ENCODE measurements around the gene FAM171A2.
A peak's percentile ranks its signal among the peaks of the same experiment; 100 is the strongest.
"Not testable (repeated sequence)": the region's sequence is repeated elsewhere in the genome, so short reads cannot be mapped to it uniquely, and the experiment has no call there.

FAM171A2 gene

DNA sequence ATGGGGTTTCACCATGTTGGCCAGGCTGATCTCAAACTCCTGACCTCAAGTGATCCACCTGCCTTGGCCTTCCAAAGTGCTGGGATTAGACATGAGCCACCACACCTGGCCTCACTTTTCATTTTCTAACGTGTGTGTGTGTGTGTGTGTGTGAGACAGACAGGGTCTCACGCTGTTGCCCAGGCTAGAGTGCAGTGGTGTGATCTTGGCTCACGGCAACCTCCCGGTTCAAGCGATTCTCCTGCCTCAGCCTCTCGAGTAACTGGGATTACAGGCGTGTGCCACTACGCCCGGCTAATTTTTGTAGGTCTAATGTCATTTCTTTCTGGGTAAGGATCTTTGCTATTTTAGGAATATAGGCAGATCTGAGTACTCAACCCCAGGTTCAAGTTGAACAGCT lies 30.5 kb upstream of the FAM171A2 start:
- not testable (repeated sequence) for H3K9me3 ChIP-seq (ENCODE audit: control insufficient read depth, insufficient read depth, low read depth, low read length); H3K27me3 ChIP-seq (ENCODE audit: control insufficient read depth, insufficient read depth, low read length); H3K27ac ChIP-seq (ENCODE audit: low read depth, low read length); H3K4me1 ChIP-seq (ENCODE audit: control insufficient read depth, insufficient read depth, low read length); H3K4me3 ChIP-seq (ENCODE audit: low read depth, low read length); H3K9ac ChIP-seq (ENCODE audit: low read length)
- H3K36me3 ChIP-seq (ENCODE audit: control insufficient read depth, insufficient read depth, low read length), result peaks cover 25% of the 10 kb centered on the region

DNA sequence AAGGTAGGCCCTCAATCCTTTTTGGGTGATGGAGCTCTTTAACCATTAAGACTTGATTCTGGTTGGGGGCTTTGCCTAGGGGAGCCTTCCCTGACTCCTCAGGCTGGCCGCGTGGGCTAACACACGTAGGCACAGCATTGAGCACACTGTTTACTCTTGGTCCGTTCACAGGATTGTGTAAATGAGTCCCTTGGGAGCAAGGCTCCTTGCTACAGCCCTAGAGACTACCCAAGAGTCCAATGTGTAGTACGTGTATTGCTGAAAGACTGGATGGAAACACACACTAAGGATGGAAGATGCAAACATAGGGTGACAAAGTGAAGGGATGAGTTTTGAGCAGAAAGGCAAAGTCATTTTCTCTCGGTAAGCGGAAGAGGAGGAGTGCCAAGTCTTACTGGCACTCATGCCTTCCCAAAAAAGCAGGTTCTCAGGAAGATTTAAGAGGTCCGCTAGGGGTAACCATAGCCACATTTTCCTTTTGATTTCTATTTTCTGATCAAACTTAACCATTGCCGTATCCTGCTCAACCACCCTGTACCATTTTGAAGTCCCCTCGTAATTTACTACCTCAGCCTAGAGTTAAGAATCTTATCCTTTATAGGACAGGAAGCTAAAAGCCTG lies 26.7 kb upstream of the FAM171A2 start:
- H3K9me3 ChIP-seq (ENCODE audit: control insufficient read depth, insufficient read depth, low read depth, low read length), result no peaks in the 10 kb centered on the region
- H3K27ac ChIP-seq (ENCODE audit: low read depth, low read length), result no peak overlapping the region
- no peak overlapping the region for H3K4me3 ChIP-seq (ENCODE audit: low read depth, low read length)
- H3K27me3 ChIP-seq (ENCODE audit: control insufficient read depth, insufficient read depth, low read length), result peaks cover 11% of the 10 kb centered on the region; the same call in 1 of the 2 replicates
- no peak overlapping the region for H3K9ac ChIP-seq (ENCODE audit: low read length)
- H3K4me1 ChIP-seq (ENCODE audit: control insufficient read depth, insufficient read depth, low read length), result 0 out of 2 replicates have a peak, but pooled peaks cover 4% of the 10 kb centered on the region
- no peaks in the 10 kb centered on the region for H3K36me3 ChIP-seq (ENCODE audit: control insufficient read depth, insufficient read depth, low read length)

DNA sequence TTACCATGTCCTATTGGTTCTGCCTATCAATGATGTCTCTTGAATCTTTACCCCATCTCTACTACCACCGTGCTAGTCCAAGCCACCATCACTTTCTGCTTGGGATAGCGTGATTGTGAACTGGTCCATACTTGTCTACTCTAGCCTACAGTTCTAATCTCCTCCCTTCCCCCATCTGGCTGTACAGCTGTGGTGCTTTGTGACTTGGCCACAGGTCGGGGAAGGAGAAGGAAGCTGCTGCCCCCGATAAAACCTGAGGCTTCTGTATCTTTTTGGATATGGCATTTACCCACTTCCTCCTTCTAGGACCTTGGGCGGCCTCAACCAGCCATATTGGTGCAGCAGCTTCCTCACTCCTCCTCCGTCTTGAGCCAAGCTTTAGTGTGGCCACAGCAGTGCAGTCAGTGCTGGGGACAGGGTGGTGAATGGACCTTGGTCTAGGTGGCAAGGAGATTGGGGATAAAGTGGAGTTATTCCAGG lies 26.1 kb upstream of the FAM171A2 start:
- Histone ChIP-seq H3K9ac (ENCODE audit: low read length) (no peak overlapping the region), H3K27me3 (ENCODE audit: control insufficient read depth, insufficient read depth, low read length) (peaks cover 15% of the 10 kb centered on the region), H3K4me1 (ENCODE audit: control insufficient read depth, insufficient read depth, low read length) (peaks cover 8% of the 10 kb centered on the region), H3K4me3 (ENCODE audit: low read depth, low read length) (no peak overlapping the region), H3K9me3 (ENCODE audit: control insufficient read depth, insufficient read depth, low read depth, low read length) (no peaks in the 10 kb centered on the region), H3K27ac (ENCODE audit: low read depth, low read length) (no peak overlapping the region), H3K36me3 (ENCODE audit: control insufficient read depth, insufficient read depth, low read length) (no peaks in the 10 kb centered on the region)

DNA sequence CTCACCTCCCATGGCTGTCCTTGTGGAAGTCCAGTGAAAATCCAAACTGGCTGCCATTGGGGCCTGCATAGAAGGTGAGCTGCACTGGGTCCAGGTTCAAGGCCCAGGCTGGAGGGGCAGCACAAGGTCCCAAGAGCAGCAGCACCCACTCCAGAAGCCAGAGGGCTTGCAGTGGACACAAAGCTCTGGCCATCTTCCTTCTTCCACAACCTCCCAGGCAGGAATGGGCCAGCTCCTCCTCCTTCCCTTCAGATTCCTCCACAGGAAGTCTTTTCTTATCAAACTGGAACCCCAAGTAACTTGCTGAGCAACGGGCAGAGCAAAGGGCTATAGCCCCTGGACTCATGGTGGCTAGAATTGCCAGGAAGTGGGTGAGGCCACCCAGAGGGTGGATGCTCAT lies 25.6 kb upstream of the FAM171A2 start, which contains the start of gene ITGA2B:
Gene ITGA2B (minus strand): TSS at position 369 of the 400 bp plus-strand sequence. CDS start 176 bp downstream, at position 193.
- H3K27ac ChIP-seq (ENCODE audit: low read depth, low read length), result no peak within 1 kb of the TSS
- peaks cover 13% of the 10 kb centered on the region for H3K4me1 ChIP-seq (ENCODE audit: control insufficient read depth, insufficient read depth, low read length)

DNA sequence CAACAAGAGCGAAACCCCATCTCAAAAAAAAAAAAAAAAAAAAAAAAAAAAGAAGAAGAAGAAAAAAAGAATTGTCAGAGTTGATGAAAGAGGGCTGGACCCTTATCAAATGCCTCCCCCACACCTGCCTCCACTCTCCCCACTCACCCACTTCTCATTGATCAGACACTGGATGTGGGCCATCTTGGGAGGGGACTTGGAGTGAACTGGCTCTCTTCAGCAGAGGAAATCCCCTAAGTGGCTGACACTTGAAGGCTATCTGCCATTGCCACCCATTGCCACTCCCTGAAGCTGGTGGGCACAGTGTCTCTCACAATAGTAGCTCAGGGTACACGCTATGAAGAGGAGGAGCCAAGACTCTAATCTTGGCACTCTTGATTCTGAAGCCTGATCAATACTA lies 24.2 kb upstream of the FAM171A2 start:
- H3K9ac ChIP-seq (ENCODE audit: low read length), result no peak overlapping the region
- no peaks in the 10 kb centered on the region for H3K36me3 ChIP-seq (ENCODE audit: control insufficient read depth, insufficient read depth, low read length)
- H3K27ac ChIP-seq (ENCODE audit: low read depth, low read length), result no peak overlapping the region
- no peak overlapping the region for H3K4me3 ChIP-seq (ENCODE audit: low read depth, low read length)
- H3K27me3 ChIP-seq (ENCODE audit: control insufficient read depth, insufficient read depth, low read length), result peaks cover 34% of the 10 kb centered on the region
- peaks cover 10% of the 10 kb centered on the region for H3K4me1 ChIP-seq (ENCODE audit: control insufficient read depth, insufficient read depth, low read length)
- H3K9me3 ChIP-seq (ENCODE audit: control insufficient read depth, insufficient read depth, low read depth, low read length), result no peaks in the 10 kb centered on the region

More for the DNA sequence above, 25.6 kb upstream of the FAM171A2 start, which contains the start of gene ITGA2B:
- no peak within 1 kb of the TSS for H3K4me3 ChIP-seq (ENCODE audit: low read depth, low read length)
- no peak within 1 kb of the TSS for H3K9ac ChIP-seq (ENCODE audit: low read length)
- peaks cover 20% of the 10 kb centered on the region for H3K27me3 ChIP-seq (ENCODE audit: control insufficient read depth, insufficient read depth, low read length)
- H3K9me3 ChIP-seq (ENCODE audit: control insufficient read depth, insufficient read depth, low read depth, low read length), result no peaks in the 10 kb centered on the region
- H3K36me3 ChIP-seq (ENCODE audit: control insufficient read depth, insufficient read depth, low read length), result no peaks in the 10 kb centered on the region

DNA sequence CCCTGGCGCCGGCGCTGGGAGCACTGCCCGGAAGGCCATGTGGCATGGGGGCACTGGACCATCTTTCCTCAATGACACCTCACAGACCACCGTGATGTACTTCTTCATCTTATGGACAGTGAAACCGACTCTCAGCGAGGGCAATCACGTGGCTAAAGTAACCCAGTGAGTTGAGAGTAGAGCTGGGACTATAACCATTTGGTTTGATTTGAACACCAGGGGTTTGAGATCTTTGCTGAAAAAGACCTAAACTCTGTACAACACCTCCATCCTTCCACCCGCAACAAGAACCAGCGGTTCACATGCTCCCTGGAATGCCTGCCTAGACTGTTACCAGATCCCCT lies 22.5 kb upstream of the FAM171A2 start:
- H3K27ac ChIP-seq (ENCODE audit: low read depth, low read length), result no peak overlapping the region
- H3K27me3 ChIP-seq (ENCODE audit: control insufficient read depth, insufficient read depth, low read length), result peaks cover 36% of the 10 kb centered on the region
- H3K9ac ChIP-seq (ENCODE audit: low read length), result no peak overlapping the region
- no peaks in the 10 kb centered on the region for H3K9me3 ChIP-seq (ENCODE audit: control insufficient read depth, insufficient read depth, low read depth, low read length)
- H3K4me1 ChIP-seq (ENCODE audit: control insufficient read depth, insufficient read depth, low read length), result peaks cover 10% of the 10 kb centered on the region
- peak overlapping the region; percentile 77 for H3K4me3 ChIP-seq (ENCODE audit: low read depth, low read length)
- H3K36me3 ChIP-seq (ENCODE audit: control insufficient read depth, insufficient read depth, low read length), result no peaks in the 10 kb centered on the region

DNA sequence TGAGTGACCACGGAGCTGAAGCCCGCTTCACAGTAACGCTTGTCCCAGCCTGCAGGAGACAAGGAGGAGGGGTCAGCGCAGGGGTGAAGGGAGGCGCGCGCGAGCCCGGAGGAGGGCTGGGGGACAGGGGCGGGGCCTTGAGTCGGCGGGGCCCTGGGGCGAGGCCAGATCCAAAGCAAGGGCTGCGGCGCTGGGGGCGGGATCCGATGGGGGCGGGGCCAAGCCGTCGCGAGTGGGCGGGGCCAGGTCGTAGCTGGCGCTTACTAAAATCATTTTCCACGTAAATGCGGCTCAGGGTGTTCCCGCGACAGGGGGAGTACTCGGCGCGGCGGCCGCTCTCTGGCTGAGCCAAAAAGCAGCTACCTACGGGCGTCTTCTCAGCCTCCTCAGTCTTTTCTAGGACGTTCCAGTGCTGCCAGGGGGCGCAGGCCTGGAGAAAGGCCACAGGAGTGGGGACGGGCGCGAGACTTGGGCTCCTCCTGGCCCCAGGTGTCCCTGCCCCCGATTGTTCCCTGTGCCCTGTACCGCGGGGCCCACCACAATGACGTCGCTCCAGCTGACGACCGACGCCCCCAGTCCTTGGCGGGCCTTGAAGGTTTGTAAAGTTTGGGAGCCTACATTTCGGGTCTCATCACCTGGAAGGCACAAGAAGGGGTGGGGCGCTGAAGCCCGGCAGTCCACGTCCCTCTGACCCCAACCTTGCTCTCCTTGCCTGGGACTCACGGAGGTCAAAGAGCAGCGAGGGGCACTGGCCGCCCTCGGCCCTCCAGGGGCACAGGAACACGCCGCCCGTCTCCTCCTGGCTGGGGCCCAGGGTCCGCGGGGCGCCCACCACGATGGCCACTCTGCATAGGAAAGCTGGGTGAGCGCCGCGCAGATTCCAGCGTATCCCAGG lies 21.9 kb upstream of the FAM171A2 start:
- Histone ChIP-seq H3K27me3 (ENCODE audit: control insufficient read depth, insufficient read depth, low read length) (peaks cover 36% of the 10 kb centered on the region), H3K9me3 (ENCODE audit: control insufficient read depth, insufficient read depth, low read depth, low read length) (no peaks in the 10 kb centered on the region), H3K27ac (ENCODE audit: low read depth, low read length) (no peak overlapping the region), H3K4me3 (ENCODE audit: low read depth, low read length) (peak overlapping the region; percentile 77), H3K4me1 (ENCODE audit: control insufficient read depth, insufficient read depth, low read length) (peaks cover 10% of the 10 kb centered on the region), H3K36me3 (ENCODE audit: control insufficient read depth, insufficient read depth, low read length) (no peaks in the 10 kb centered on the region), H3K9ac (ENCODE audit: low read length) (peak overlapping the region; percentile 56)

DNA sequence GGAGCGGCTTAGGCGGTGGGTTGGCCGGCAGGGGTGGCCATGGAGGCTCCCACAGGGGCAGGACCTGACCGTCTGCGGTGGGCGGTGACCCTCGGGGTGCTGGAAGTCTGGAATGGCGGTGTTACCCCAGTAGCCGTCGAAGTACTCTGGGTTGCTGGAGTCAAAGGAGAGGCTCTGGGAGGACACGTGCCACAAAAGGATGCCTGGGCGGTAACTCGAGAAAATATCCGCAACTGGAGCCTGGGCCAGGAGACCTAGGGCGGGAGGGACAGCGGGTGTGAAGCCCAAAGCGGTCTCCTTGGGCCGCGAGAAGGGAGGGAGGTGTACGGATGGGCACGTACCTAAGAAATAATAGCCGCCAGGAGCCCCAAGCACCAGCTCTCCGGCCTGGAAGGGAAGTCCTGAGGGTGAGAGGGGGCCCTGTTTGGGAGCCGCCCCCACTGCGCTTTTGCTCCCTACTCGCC lies 21.2 kb upstream of the FAM171A2 start:
- Histone ChIP-seq H3K9me3 (ENCODE audit: control insufficient read depth, insufficient read depth, low read depth, low read length) (no peaks in the 10 kb centered on the region), H3K27ac (ENCODE audit: low read depth, low read length) (no peak overlapping the region), H3K4me3 (ENCODE audit: low read depth, low read length) (peak overlapping the region; percentile 77), H3K27me3 (ENCODE audit: control insufficient read depth, insufficient read depth, low read length) (peaks cover 36% of the 10 kb centered on the region), H3K9ac (ENCODE audit: low read length) (peak overlapping the region; percentile 50), H3K4me1 (ENCODE audit: control insufficient read depth, insufficient read depth, low read length) (peaks cover 10% of the 10 kb centered on the region), H3K36me3 (ENCODE audit: control insufficient read depth, insufficient read depth, low read length) (no peaks in the 10 kb centered on the region)

DNA sequence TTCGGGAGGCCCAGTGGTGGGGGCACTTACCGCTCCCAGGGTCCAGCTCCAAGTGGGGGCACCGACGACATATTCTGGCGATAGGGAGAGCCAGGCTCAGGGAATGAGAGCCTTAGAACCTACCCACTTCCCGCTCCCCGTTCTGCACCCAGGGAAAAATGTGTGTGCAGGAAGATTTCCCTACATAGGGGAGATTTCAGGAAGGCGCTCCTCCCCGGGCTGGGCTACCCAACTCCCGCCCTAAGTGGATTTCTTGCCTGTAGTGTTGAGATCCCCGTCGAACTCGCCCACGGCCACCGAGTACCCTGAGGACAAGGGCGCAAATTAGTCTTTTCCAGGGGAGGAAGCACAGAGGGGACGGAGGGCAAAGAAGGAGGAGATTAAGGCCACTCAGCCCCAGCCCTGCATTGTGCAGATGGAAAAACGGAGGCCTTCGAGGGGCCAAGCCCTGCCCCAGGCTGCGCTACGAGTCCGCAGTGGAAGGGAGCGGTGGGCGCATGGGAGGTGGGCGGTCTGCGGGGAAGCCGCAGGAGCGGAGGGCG lies 20.7 kb upstream of the FAM171A2 start:
- no peaks in the 10 kb centered on the region for H3K36me3 ChIP-seq (ENCODE audit: control insufficient read depth, insufficient read depth, low read length)
- no peak overlapping the region for H3K27ac ChIP-seq (ENCODE audit: low read depth, low read length)
- peak overlapping the region; percentile 77 for H3K4me3 ChIP-seq (ENCODE audit: low read depth, low read length)
- peaks cover 10% of the 10 kb centered on the region for H3K4me1 ChIP-seq (ENCODE audit: control insufficient read depth, insufficient read depth, low read length)
- no peaks in the 10 kb centered on the region for H3K9me3 ChIP-seq (ENCODE audit: control insufficient read depth, insufficient read depth, low read depth, low read length)
- H3K9ac ChIP-seq (ENCODE audit: low read length), result peak overlapping the region; percentile 50
- H3K27me3 ChIP-seq (ENCODE audit: control insufficient read depth, insufficient read depth, low read length), result peaks cover 36% of the 10 kb centered on the region

DNA sequence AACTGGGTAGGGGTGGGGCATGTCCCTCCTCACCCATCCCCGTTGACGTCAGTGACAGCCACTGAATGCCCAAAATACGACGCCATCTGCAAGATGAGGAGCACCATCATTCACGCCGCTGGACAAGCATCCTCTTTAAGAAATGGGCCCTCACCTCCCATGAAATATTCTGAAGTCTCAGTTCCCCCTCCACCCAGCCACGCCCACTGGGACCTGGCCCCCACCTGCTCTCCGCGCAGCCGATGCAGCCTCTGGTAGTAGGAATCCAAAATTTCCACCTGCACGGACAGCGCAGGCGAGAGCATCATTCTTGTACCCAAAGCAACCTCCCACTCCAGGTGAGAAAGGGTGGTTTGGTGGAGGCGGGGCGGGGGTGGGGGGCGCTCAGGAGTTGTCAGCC lies 20.2 kb upstream of the FAM171A2 start:
- Histone ChIP-seq H3K4me3 (ENCODE audit: low read depth, low read length) (no peak overlapping the region), H3K9ac (ENCODE audit: low read length) (no peak overlapping the region), H3K9me3 (ENCODE audit: control insufficient read depth, insufficient read depth, low read depth, low read length) (no peaks in the 10 kb centered on the region), H3K36me3 (ENCODE audit: control insufficient read depth, insufficient read depth, low read length) (no peaks in the 10 kb centered on the region), H3K27ac (ENCODE audit: low read depth, low read length) (no peak overlapping the region), H3K27me3 (ENCODE audit: control insufficient read depth, insufficient read depth, low read length) (peaks cover 36% of the 10 kb centered on the region), H3K4me1 (ENCODE audit: control insufficient read depth, insufficient read depth, low read length) (peaks cover 10% of the 10 kb centered on the region)

DNA sequence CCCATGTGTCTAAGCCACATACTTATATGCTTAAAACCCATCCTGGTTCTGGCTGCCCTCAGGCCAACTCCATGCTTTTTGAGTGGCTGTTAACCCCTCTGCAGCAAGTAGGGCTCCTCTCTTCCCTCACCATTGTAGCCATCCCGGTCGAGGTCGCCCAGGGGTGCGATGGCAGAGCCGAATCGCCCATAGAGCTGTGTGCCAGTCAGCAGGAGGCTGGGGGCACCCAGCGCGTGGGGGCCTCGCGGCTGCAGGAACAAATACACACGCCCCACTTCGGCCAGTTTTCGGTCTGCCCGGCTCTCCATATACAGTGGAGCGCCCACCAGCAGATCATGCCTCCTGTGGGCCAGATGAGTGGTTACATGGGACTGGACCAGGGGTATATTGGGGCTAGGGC lies 19.7 kb upstream of the FAM171A2 start:
- H3K9me3 ChIP-seq (ENCODE audit: control insufficient read depth, insufficient read depth, low read depth, low read length), result no peaks in the 10 kb centered on the region
- H3K4me3 ChIP-seq (ENCODE audit: low read depth, low read length), result no peak overlapping the region
- H3K4me1 ChIP-seq (ENCODE audit: control insufficient read depth, insufficient read depth, low read length), result peaks cover 10% of the 10 kb centered on the region
- H3K27me3 ChIP-seq (ENCODE audit: control insufficient read depth, insufficient read depth, low read length), result peaks cover 36% of the 10 kb centered on the region
- no peak overlapping the region for H3K27ac ChIP-seq (ENCODE audit: low read depth, low read length)
- no peak overlapping the region for H3K9ac ChIP-seq (ENCODE audit: low read length)
- H3K36me3 ChIP-seq (ENCODE audit: control insufficient read depth, insufficient read depth, low read length), result no peaks in the 10 kb centered on the region
